Adrenal gland (tissue), 5 donors: ENCODE measurements around the gene SERPINE2.

Source experiments
- CTCF ChIP-seq, 6 experiments: fragments of 450-650 bp in 4 of 6; fragments of 200-600 bp in 2 of 6; sonication (generic) in 1 of 6; IDR thresholded peaks; 1 replicate in 5 of 6; 2 replicates in 1 of 6; pipeline versions ENCODE4 v1.5.1 to v1.8.0; 2016 to 2021; ENCODE audit warnings: antibody characterized with exemption in 6 of 6, mild to moderate bottlenecking in 2 of 6, moderate library complexity in 1 of 6
- POLR2A ChIP-seq, 2 donors: fragments of 450-650 bp; IDR thresholded peaks; one replicate each; pipeline ENCODE4 v1.6.1; 2017; ENCODE audit warnings: antibody characterized with exemption in 2 of 2, mild to moderate bottlenecking in 2 of 2, moderate library complexity in 1 of 2
- donor health status: DM: no; HTN: no; CAD: no.

DNA sequence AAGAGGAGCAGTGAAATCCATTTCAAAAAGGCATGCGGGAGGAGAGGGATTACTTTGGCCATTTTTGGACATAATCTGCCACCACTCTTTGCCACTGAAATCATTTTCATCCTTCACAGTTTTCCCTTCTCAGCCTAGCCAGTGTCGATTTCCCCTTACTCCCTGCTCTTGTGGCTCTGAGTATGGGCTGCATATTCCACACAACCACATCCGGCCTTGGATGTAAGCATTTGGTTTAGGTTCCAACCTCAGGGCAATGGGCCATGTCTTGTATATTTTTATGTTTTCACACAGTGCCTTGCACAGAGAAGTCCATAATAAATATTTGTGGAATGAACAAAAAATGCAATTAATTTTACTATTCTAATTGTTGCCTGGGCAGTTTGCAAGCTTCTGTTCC is 7.7 kb upstream of the SERPINE2 start:
- TF ChIP-seq CTCF (IDR thresholded peaks at IDR 0.05) (no peak), POLR2A (IDR thresholded peaks at IDR 0.05) (no peak)
